GM10847 (cell line): ENCODE measurements around the gene KRT20.

ENCODE experiments used
- POLR2A ChIP-seq: IDR thresholded peaks from 2 replicates; pipeline ENCODE4 v1.6.1; 2011; ENCODE audit not compliant: insufficient read length; ENCODE audit errors: extremely low read depth

The KRT20 gene

GRCh38 chr17:40905370-40905769 lies 20.3 kb upstream of the KRT20 start:
- TF ChIP-seq POLR2A, result no peak

- no peak for TF ChIP-seq POLR2A
These were observed 18.2 kb upstream of the KRT20 start for GRCh38 chr17:40903129-40903847.

GRCh38 chr17:40902498-40902897 lies 17.5 kb upstream of the KRT20 start:
- TF ChIP-seq POLR2A, result no peak

GRCh38 chr17:40901981-40902474 lies 17.0 kb upstream of the KRT20 start:
- TF ChIP-seq POLR2A, result no peak

GRCh38 chr17:40900809-40901356 lies 15.8 kb upstream of the KRT20 start:
- TF ChIP-seq POLR2A, result no peak

- no peak for TF ChIP-seq POLR2A
These were observed 11.9 kb upstream of the KRT20 start for GRCh38 chr17:40896916-40897455.

- no peak for TF ChIP-seq POLR2A
These were observed 10.2 kb upstream of the KRT20 start for GRCh38 chr17:40895106-40895730.

- no peak for TF ChIP-seq POLR2A
These were observed 3.2 kb upstream of the KRT20 start for GRCh38 chr17:40888196-40888720.

- TF ChIP-seq POLR2A, result no peak
These were observed 1.0 kb upstream of the KRT20 start for GRCh38 chr17:40886090-40886489.

GRCh38 chr17:40883626-40884334 lies 1.3 kb downstream of the KRT20 start:
- TF ChIP-seq POLR2A, result no peak

- no peak for TF ChIP-seq POLR2A
These were observed 2.0 kb downstream of the KRT20 start for GRCh38 chr17:40883031-40883430.

- no peak for TF ChIP-seq POLR2A
These were observed 6.0 kb downstream of the KRT20 start for GRCh38 chr17:40879026-40879425.

- TF ChIP-seq POLR2A, result no peak
These were observed 7.0 kb downstream of the KRT20 start for GRCh38 chr17:40878044-40878443.

GRCh38 chr17:40873801-40874200 lies 11.2 kb downstream of the KRT20 start:
- no peak for TF ChIP-seq POLR2A

GRCh38 chr17:40873255-40873654 lies 11.8 kb downstream of the KRT20 start:
- TF ChIP-seq POLR2A, result no peak
